Measurements from ENCODE around the gene GOLGA7B. TPM values are rescaled to one million over a fixed set of nuclear protein-coding genes. Genes with fewer than 3 reads are reported as not detected.
"Not testable (repeated sequence)": the region's sequence is repeated elsewhere in the genome, so short reads cannot be mapped to it uniquely, and the experiment has no call there.

GOLGA7B gene
- polyA plus RNA-seq, 6 donors from 2014 or later, result not detected

DNA sequence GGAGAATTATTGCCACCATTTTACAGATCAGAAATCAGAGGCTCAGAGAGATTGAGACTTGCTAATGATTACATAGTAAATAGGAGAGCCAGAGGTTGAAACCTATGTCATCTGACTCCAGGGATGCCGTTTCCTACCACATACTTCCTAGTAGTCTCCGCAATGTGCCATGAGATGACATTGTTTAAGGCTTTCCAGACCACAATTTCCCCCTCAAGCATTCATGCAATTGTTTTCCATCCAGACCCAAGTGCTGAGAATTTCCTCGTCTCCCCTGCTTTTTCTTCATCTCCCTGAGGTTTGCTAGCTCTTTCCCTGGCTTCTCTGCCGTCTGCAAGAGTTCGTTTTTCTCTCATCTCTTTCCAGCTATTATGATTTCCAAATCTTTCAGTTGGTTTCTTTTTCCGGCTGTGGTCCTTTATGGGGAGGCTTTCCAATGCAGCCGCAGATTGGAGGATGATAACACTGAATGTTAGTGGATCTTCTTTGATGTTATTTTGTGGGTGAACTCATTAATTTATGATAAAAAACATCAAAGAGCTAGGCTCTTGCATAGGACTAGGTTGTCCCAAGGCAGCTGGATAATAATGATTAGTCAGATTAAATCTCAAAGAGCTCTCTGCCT is 6.9 kb upstream of the GOLGA7B start:
- Mint-ChIP-seq H3K27ac (no peak overlapping the region), H3K4me1 (no peaks in the 10 kb centered on the region), H3K27me3 (peaks cover 10 to 14% (median 12%) of the 10 kb centered on the region in 3 donors), H3K36me3 (no peaks in the 10 kb centered on the region), H3K9me3 (peaks cover 0 to 9% (median 3%) of the 10 kb centered on the region in 7 donors), H3K4me3 (no peak overlapping the region)
- no peak for DNase-seq
- no peak for ATAC-seq (ENCODE audit: low read depth in 2 of 2)

DNA sequence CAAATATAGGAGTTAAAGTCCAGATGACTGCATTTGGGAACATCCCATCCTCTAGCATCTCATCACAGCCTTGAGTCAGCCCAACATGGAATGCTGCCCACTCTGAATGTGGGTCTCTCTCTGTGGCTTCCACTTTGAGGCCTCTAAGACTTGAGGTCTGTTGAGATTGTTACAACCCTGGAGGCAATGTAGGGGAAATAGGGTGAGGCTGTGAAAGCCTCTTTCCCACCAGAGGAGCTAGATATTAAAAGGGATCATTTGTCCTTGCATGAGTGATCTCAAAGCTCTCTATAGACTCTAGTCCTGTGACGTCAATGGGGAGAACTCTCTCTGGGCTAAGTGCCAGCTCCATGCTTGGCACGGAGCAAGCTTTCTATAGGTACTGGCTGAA is 6.4 kb upstream of the GOLGA7B start:
- H3K4me3 Mint-ChIP-seq, result no peak overlapping the region
- no peak for DNase-seq
- no peaks in the 10 kb centered on the region for H3K36me3 Mint-ChIP-seq
- ATAC-seq (ENCODE audit: low read depth in 2 of 2), result no peak
- H3K27me3 Mint-ChIP-seq, result peaks cover 8 to 17% (median 10%) of the 10 kb centered on the region in 3 donors
- H3K4me1 Mint-ChIP-seq, result no peaks in the 10 kb centered on the region
- peaks cover 0 to 9% (median 3%) of the 10 kb centered on the region in 7 donors for H3K9me3 Mint-ChIP-seq
- no peak overlapping the region for H3K27ac Mint-ChIP-seq

DNA sequence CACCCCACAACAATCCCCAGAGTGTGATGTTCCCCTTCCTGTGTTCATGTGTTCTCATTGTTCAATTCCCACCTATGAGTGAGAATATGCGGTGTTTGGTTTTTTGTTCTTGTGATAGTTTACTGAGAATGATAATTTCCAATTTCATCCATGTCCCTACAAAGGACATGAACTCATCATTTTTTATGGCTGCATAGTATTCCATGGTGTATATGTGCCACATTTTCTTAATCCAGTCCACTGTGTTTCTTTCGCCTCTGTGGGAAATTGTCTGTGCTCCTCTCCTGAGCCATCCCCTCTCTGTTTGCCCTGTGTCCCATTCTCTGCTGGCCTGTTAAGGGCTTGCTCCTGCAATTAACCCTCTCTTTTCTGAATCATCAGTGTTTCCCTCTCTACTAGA is 5.7 kb upstream of the GOLGA7B start:
- H3K4me3 Mint-ChIP-seq; H3K9me3 Mint-ChIP-seq; DNase-seq; H3K27ac Mint-ChIP-seq; H3K4me1 Mint-ChIP-seq; H3K36me3 Mint-ChIP-seq; ATAC-seq (ENCODE audit: low read depth in 2 of 2): not testable (repeated sequence)
- H3K27me3 Mint-ChIP-seq, result peaks cover 4 to 19% (median 13%) of the 10 kb centered on the region in 3 donors

DNA sequence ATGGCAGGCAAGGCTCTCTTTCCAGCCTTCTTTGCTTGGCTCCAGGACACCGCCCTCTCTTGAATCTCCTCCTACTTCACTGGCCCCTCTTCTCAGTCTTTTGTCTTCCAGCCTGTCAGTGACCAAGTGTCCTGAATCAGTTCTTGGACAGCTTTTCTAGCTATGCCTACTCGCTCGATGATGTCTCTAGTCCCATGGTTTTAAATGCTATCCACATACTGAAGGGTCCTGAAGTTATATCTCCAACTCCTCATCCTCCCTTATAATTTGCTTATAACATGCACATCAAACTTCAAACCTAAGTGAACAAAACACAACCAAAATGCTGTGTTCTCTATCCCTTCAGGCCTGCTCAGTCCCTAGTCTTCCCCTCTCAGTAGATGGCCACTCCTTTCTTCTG is 5.0 kb upstream of the GOLGA7B start:
- peaks cover 0 to 9% (median 3%) of the 10 kb centered on the region in 7 donors for H3K9me3 Mint-ChIP-seq
- H3K4me3 Mint-ChIP-seq, result no peak overlapping the region
- DNase-seq (no peak), ATAC-seq (ENCODE audit: low read depth in 2 of 2) (no peak)
- peaks cover 7 to 8% (median 7%) of the 10 kb centered on the region in 3 donors for H3K4me1 Mint-ChIP-seq
- H3K27me3 Mint-ChIP-seq, result peaks cover 10 to 25% (median 20%) of the 10 kb centered on the region in 3 donors
- no peak overlapping the region for H3K27ac Mint-ChIP-seq
- no peaks in the 10 kb centered on the region for H3K36me3 Mint-ChIP-seq

DNA sequence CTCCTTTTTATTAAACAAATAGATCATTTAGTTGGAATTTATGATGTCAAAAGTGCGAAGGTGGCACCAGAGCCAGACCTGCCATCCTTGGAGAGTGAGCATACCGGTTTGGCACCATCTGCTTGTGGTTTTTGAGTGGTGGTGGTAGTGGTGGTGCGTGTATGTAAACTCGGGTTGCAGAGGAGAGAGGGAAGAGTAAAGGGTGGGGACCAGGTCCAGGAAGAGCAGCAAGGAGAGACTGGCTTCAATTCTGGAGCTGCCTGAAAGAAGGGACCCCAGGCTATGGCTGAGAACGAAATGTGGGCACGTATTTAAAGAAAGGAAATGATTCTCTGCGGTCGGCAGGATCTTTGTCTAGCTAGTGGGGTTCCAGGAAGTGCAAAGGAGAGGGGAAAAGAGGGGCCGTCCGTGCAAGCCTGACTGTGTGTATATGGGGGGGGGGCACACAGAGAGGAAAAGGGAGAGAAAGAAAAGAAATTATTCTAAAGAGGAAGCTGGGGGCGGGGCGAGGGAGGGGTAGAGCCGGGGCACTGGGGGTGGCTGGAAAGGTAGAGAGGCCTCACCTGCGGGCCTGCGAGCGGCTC is 448 bp upstream of the GOLGA7B start:
- ATAC-seq (ENCODE audit: low read depth in 2 of 2), result peak; percentile 41 to 44
- no peak for DNase-seq
- Mint-ChIP-seq H3K9me3 (no peaks in the 10 kb centered on the region), H3K27ac (peak overlapping the region in 2 of 6 donors; percentile 3 to 24), H3K4me3 (peak overlapping the region; percentile 78 to 95 (median 85)), H3K27me3 (peaks cover 26 to 52% (median 45%) of the 10 kb centered on the region in 3 donors), H3K36me3 (no peaks in the 10 kb centered on the region), H3K4me1 (peaks cover 13 to 24% (median 19%) of the 10 kb centered on the region in 3 donors)

DNA sequence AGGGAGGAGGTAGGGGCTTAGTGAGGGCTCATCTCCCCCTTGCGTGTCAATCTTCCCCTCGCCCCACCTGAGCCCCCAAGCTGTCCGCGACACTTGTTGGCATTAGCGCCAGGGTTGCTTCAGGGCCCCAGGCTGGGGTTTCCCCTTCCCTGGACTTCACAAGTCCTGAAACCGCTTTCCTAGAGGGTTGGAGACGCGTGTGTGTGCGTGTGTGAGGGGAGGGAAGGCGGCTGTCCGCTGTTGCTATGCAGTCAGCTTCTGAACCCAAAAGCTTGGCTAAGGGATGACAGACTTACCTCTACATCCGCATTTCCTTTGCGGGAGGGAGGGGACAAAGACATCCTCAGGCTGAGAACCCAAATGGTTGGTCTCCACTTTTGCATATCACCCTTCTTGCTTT is 803 bp downstream of the GOLGA7B start:
- ATAC-seq (ENCODE audit: low read depth in 2 of 2), result no peak
- peaks cover 13 to 24% (median 19%) of the 10 kb centered on the region in 3 donors for H3K4me1 Mint-ChIP-seq
- no peak overlapping the region for H3K27ac Mint-ChIP-seq
- DNase-seq, result no peak
- H3K9me3 Mint-ChIP-seq, result peaks cover 0 to under 1% (median 0%) of the 10 kb centered on the region in 7 donors
- H3K4me3 Mint-ChIP-seq, result peak overlapping the region; percentile 69 to 87 (median 78)
- H3K36me3 Mint-ChIP-seq, result no peaks in the 10 kb centered on the region
- peaks cover 34 to 65% (median 55%) of the 10 kb centered on the region in 3 donors for H3K27me3 Mint-ChIP-seq

DNA sequence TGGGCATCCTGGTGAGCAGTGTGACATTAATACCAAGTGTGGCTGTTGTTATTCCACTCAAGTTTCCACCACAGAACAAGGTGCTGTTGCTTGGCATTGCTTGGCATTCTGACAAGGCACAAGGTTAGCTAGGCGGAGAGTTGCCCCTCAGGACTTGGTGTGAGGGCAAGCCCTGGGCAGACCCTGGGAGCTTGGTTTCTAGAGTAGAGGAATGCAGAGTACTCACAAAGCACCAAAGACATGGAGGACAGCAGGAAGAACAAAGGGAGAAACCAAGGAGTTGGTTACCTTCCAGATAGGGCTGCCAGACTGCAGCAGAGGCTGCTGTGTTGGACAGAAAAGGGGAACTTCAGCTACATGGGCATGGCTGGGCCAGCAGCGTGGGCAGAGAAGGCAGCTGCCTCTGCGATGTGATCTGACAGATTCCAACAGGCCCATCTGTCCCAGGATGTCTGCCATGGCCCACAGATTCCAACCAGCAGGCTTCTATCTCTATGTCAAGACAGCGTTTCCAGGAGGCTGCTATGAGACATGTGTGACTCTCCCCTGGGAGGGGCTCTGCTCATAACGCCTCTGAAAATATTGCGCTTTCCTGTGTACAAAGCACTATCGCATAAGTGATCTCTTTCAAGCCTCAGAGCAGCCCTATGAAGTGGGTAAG is 1.8 kb downstream of the GOLGA7B start:
- Mint-ChIP-seq H3K4me3 (peak overlapping the region in 4 of 8 donors; percentile 32 to 82 (median 61)), H3K36me3 (no peaks in the 10 kb centered on the region), H3K27ac (no peak overlapping the region), H3K9me3 (peaks cover 0 to 6% (median 3%) of the 10 kb centered on the region in 7 donors), H3K27me3 (peaks cover 36 to 74% (median 55%) of the 10 kb centered on the region in 3 donors), H3K4me1 (peaks cover 13 to 24% (median 19%) of the 10 kb centered on the region in 3 donors)
- DNase-seq (no peak), ATAC-seq (ENCODE audit: low read depth in 2 of 2) (no peak)

DNA sequence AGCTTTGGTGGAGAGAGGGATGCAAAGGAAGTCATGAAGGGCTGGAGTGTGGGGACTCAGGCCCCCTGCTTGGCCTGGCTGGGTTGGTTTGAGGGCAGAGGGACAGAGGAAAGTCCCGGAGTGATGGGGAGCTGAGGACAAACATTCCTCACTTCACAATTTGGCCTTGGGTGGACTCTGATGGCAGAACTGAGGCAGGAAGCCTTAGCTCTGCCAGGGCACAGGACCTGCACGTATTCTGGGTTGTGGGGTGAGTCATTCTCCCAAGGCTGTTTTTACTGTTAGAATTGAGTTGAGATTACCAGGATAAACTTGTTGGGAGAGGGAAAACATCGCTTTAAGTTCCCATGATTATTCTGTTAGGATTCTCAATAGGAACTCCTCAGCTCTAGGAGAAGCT is 2.6 kb downstream of the GOLGA7B start:
- peaks cover 13 to 24% (median 19%) of the 10 kb centered on the region in 3 donors for H3K4me1 Mint-ChIP-seq
- DNase-seq (no peak), ATAC-seq (ENCODE audit: low read depth in 2 of 2) (no peak)
- H3K36me3 Mint-ChIP-seq, result no peaks in the 10 kb centered on the region
- H3K4me3 Mint-ChIP-seq, result peak overlapping the region in 3 of 8 donors; percentile 34 to 61 (median 37)
- peaks cover 2 to 11% (median 5%) of the 10 kb centered on the region in 7 donors for H3K9me3 Mint-ChIP-seq
- H3K27ac Mint-ChIP-seq, result no peak overlapping the region
- H3K27me3 Mint-ChIP-seq, result peaks cover 43 to 82% (median 60%) of the 10 kb centered on the region in 3 donors

DNA sequence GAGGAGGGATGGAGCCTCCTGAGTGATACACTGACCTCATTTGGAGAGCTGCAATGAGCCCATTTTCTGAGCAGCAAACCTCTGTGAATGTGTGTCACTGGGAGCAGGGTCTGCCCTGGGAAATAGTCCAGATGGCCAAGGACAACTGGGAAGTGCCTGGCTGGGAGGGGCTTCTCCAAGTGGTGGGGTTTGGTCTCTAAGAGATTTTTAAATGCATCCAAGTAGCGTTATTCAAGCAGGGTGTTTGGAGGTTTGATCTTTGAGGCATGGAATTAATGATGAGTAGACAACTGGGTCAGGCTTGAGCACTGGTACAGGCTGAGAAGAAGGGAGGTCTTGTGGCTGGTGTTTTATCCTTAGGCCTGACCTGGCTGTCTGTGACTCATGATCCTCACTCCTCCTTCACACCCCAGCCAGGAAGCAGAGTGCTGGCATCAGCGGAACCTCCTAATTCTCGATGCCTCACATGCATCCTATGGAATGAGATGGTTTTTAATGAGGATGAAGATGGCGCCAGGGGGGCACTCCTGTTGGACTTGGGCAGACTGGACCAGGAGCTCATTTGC is 3.3 kb downstream of the GOLGA7B start:
- ATAC-seq (ENCODE audit: low read depth in 2 of 2) (no peak), DNase-seq (no peak)
- H3K9me3 Mint-ChIP-seq, result peaks cover 3 to 17% (median 8%) of the 10 kb centered on the region in 7 donors
- peak overlapping the region in 3 of 8 donors; percentile 52 to 61 (median 56) for H3K4me3 Mint-ChIP-seq
- peaks cover 50 to 79% (median 66%) of the 10 kb centered on the region in 3 donors for H3K27me3 Mint-ChIP-seq
- H3K4me1 Mint-ChIP-seq, result peaks cover 13 to 24% (median 19%) of the 10 kb centered on the region in 3 donors
- no peak overlapping the region for H3K27ac Mint-ChIP-seq
- H3K36me3 Mint-ChIP-seq, result no peaks in the 10 kb centered on the region

DNA sequence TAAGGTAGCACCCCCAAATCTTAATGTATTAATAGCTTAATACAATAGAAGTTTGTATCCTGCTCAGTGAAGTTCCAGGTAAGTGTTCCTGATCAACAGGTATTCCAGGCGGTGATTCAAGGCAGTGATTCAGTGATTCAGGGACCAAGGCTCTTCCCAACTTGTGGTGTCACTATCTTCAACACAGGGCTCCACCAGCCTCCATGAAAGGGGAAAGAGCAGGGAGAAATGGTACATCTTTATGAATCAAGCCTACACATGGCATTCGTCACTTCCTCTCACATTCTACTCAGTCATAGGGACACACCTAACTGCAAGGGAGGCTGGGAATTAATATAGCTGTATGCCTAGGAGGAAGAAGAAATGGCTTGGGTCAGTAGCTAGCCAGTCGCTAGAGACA is 5.1 kb downstream of the GOLGA7B start:
- peaks cover 52 to 67% (median 62%) of the 10 kb centered on the region in 3 donors for H3K27me3 Mint-ChIP-seq
- no peak overlapping the region for H3K4me3 Mint-ChIP-seq
- H3K9me3 Mint-ChIP-seq, result peaks cover 3 to 19% (median 10%) of the 10 kb centered on the region in 7 donors
- no peaks in the 10 kb centered on the region for H3K36me3 Mint-ChIP-seq
- peaks cover 7 to 16% (median 11%) of the 10 kb centered on the region in 3 donors for H3K4me1 Mint-ChIP-seq
- no peak for ATAC-seq (ENCODE audit: low read depth in 2 of 2)
- H3K27ac Mint-ChIP-seq, result no peak overlapping the region
- no peak for DNase-seq

DNA sequence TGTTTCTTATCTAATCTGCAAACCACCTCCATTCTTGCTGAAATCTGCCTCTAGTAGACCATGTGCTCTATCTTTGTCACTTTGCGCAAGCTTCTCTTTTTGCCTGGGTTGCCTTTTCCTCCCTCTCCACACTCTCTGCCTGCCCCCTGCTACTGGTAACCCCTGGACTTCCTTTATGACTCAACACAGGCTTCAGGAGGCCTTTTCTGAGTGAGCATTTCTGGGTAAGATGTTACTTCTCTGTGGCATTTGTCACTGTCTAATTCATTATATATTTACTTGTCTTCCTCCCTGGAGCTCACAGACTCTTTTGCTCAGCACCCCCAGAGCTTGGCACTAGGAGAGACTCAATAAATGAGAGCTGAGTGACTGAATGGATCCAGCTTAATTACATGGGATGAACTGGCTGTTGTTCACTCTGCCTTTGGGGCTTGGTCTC is 8.4 kb downstream of the GOLGA7B start:
- Mint-ChIP-seq H3K27ac (no peak overlapping the region), H3K9me3 (peaks cover 3 to 19% (median 10%) of the 10 kb centered on the region in 7 donors), H3K36me3 (no peaks in the 10 kb centered on the region), H3K27me3 (peaks cover 44 to 56% (median 47%) of the 10 kb centered on the region in 3 donors), H3K4me1 (no peaks in the 10 kb centered on the region), H3K4me3 (no peak overlapping the region)
- DNase-seq (no peak), ATAC-seq (ENCODE audit: low read depth in 2 of 2) (no peak)

DNA sequence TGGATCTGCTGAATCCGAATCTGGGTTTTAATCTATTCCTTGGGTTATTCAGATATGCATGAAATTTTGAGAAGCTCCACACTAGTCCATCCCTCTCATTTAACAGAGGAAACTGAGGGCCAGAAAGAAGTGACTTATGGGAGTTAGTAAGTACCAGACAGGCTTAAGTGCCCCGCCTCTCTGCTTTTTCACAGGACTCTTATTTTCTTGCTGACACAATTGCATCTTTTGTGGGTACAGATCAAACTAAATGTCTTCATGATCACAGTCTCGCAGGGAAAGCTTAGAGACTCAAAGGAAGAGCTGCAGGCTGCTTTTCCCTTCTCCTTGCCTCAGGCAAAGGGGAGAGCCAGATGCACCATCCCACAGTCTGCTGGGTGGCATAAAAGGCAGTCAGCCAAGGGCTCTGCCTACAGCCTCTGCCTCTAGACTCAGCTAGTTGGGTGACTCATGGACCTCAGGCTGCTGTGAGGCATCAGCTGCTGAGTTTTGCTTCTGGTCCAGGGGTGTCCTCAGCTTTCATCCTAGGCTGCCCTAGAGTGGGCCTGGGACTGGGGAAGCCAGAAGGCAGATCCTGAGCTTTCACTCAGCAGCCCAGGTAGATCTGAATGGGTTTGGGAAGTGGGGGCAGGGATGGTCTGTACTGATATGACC is 11.6 kb downstream of the GOLGA7B start:
- H3K27ac Mint-ChIP-seq, result no peak overlapping the region
- peaks cover 3 to 19% (median 8%) of the 10 kb centered on the region in 7 donors for H3K9me3 Mint-ChIP-seq
- no peaks in the 10 kb centered on the region for H3K36me3 Mint-ChIP-seq
- H3K4me1 Mint-ChIP-seq, result no peaks in the 10 kb centered on the region
- H3K27me3 Mint-ChIP-seq, result peaks cover 38 to 49% (median 48%) of the 10 kb centered on the region in 3 donors
- DNase-seq (no peak), ATAC-seq (ENCODE audit: low read depth in 2 of 2) (no peak)
- H3K4me3 Mint-ChIP-seq, result no peak overlapping the region

DNA sequence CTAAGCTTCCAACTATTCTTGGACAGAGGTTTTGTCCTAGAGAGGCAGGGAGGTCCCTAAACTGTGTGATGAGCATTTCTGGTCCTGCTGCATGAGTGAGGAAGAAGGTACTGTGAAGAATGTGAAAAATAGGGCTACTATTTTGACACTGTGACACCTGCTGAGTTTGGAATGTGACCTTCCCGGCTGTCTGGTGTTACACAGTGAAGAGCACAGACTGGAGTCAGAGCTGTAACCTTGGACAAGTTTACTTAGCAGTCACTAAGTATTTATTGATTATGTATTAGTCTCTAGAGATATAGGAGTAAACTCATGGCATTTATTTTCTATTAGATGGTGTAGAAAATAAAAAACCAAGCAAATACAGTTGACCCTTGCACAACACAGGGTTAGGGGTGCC is 12.3 kb downstream of the GOLGA7B start:
- no peak for ATAC-seq (ENCODE audit: low read depth in 2 of 2)
- Mint-ChIP-seq H3K4me1 (no peaks in the 10 kb centered on the region), H3K4me3 (no peak overlapping the region), H3K36me3 (no peaks in the 10 kb centered on the region), H3K27me3 (peaks cover 37 to 49% (median 48%) of the 10 kb centered on the region in 3 donors), H3K9me3 (peaks cover under 1 to 12% (median 5%) of the 10 kb centered on the region in 7 donors), H3K27ac (no peak overlapping the region)
- no peak for DNase-seq

Measured in naive B cell (primary cell).